Heart left ventricle (tissue), 13 donors: Measurements from ENCODE around the gene NARF.

Experiments used
- CTCF ChIP-seq, 12 donors: fragments of 200-600 bp; sonication (generic) in 4 of 12; IDR thresholded peaks; one replicate each; pipeline versions ENCODE4 v1.5.0 to v1.8.0; 2018 to 2022; ENCODE audit warnings: antibody characterized with exemption in 12 of 12, mild to moderate bottlenecking in 5 of 12
- POLR2A ChIP-seq, 2 donors: fragments of 450-650 bp; IDR thresholded peaks; one replicate each; pipeline ENCODE4 v1.6.1; 2017; ENCODE audit warnings: antibody characterized with exemption in 2 of 2, mild to moderate bottlenecking in 2 of 2, moderate library complexity in 2 of 2
- donor health status: ischemic (EF 13 %, LVEDD 7.1; RV severe dilation, severe dysfunction).
- donor health status: DM: no; HTN: yes; CAD: no.
- donor health status: DM: no; HTN: no; CAD: no.
- donor health status: ischemic (EF 25% LVEDD 6.9; RV normal size, moderate dysfunction).
- donor health status: ischemic (EF 25% LVEDD 5.7; RV mildly dilated, moderate dysfunction).
- donor health status: ischemic (EF 35%, LVEDD 5.7; RV mildly dilated, moderate dysfunction).
- donor health status: nonischemic (EF 11% LVEDD 7.7; RV severe dilation, severe dysfunction).
- donor health status: DM: yes; HTN: yes; CAD: no.
- donor health status: PGD.
- donor health status: ischemic (EF 29% LVEDD 5.4; RV normal size, mild dysfunction).
- donor health status: nonischemic (EF 23%, LVEDD 6.1; RV moderate dilation, normal function).

GRCh38 chr17:82435601-82436583, 22.6 kb upstream of the NARF start:
- TF ChIP-seq CTCF (IDR thresholded peaks at IDR 0.05) (no peak), POLR2A (IDR thresholded peaks at IDR 0.05) (no peak)
